Adrenal gland (tissue), 12 donors: Measurements from ENCODE around the gene DEF6. TPM values are rescaled to one million over a fixed set of nuclear protein-coding genes. Genes with fewer than 3 reads are reported as not detected.
A peak's percentile ranks its signal among the peaks of the same experiment; 100 is the strongest.

Experiments used
- DNase-seq, 7 donors: peaks; one replicate each; pipeline ENCODE4 v3.0.0-alpha.2; 2019 to 2020
- H3K27ac ChIP-seq, 5 donors: fragments of 200-600 bp; sonication (generic) in 4 of 5; 1 replicate in 3 of 5; 2 replicates in 2 of 5; pipeline versions ENCODE4 v1.5.1 to v1.8.0; 2016 to 2020; ENCODE audit warnings: mild to moderate bottlenecking in 1 of 5
- H3K27me3 ChIP-seq: fragments of 200-600 bp; 2 replicates; pipeline ENCODE4 v1.8.0; 2021
- H3K36me3 ChIP-seq, 2 donors: fragments of 200-600 bp; replicated peaks in 1 of 2; 1 replicate in 1 of 2; 2 replicates in 1 of 2; pipeline versions ENCODE4 v1.5.1 to v1.8.0; 2018 to 2022
- H3K4me1 ChIP-seq, 2 donors: fragments of 200-600 bp; replicated peaks in 1 of 2; 1 replicate in 1 of 2; 2 replicates in 1 of 2; pipeline versions ENCODE4 v1.5.1 to v1.8.0; 2018 to 2021
- H3K4me3 ChIP-seq, 4 donors: fragments of 200-600 bp; sonication (generic) in 3 of 4; one replicate each; pipeline ENCODE4 v1.5.1; 2016 to 2018
- H3K9me3 ChIP-seq, 3 donors: fragments of 200-600 bp; sonication (generic) in 1 of 3; replicated peaks in 1 of 3; 1 replicate in 2 of 3; 2 replicates in 1 of 3; pipeline versions ENCODE4 v1.5.1 to v1.8.0; 2016 to 2021
- POLR2A ChIP-seq, 2 donors: fragments of 450-650 bp; IDR thresholded peaks; one replicate each; pipeline ENCODE4 v1.6.1; 2017; ENCODE audit warnings: antibody characterized with exemption in 2 of 2, mild to moderate bottlenecking in 2 of 2, moderate library complexity in 1 of 2
- WGBS, 4 donors: extraction: QIAGEN DNeasy Blood & Tissue Kit in 2 of 4; methylation state at CpG; one replicate each; pipeline versions ENCODE4 v1.1.5 to v1.1.7; 2013 to 2017; 5-methylcytosine and 5-hydroxymethylcytosine counted together
- intact Hi-C, 2 donors: fragments of 100-400 bp; cut with DNase I; formaldehyde crosslinking; loops; one replicate each; pipeline versions ENCODE4 v1.14.1 to v1.15.0; 2022 to 2023
- polyA plus RNA-seq, 3 donors: library from polyadenylated mRNA; stranded (reverse); fragments of 200-250 nt in 2 of 3; fragments of 350-450 nt in 1 of 3; fragmentation: Illumina TruSeq in 1 of 3; extraction: RNeasy Lipid Tissue Mini Kit (QIAGEN cat#74804) in 1 of 3; gene quantifications; one replicate each; pipeline ENCODE4 v1.2.3, GENCODE V29; 2013 to 2014
- total RNA-seq, 9 donors: library from RNA; depleted of rRNA in 4 of 9; stranded (reverse); fragments of >200 nt in 4 of 9; fragments of 120-200 nt in 1 of 9; fragmentation: NEBNext Ultra II Directional in 1 of 9; extraction: Animal tissue kit (Norgen Biotek cat#: 25700) in 1 of 9; gene quantifications; one replicate each; pipeline versions ENCODE4 v1.1.0 to v1.2.4, GENCODE V29; 2013 to 2023
- TF ChIP-seq, protein P1 (sequence below), 6 experiments: fragments of 450-650 bp in 4 of 6; fragments of 200-600 bp in 2 of 6; sonication (generic) in 1 of 6; IDR thresholded peaks; 1 replicate in 5 of 6; 2 replicates in 1 of 6; pipeline versions ENCODE4 v1.5.1 to v1.8.0; 2016 to 2021; ENCODE audit warnings: antibody characterized with exemption in 6 of 6, mild to moderate bottlenecking in 2 of 6, moderate library complexity in 1 of 6
- donor health status: healthy with polysubstance abuse.
- donor health status: Bipolar disorder and iron deficiency.
- donor health status: DM: yes; HTN: yes; CAD: no.
- donor health status: DM: no; HTN: no; CAD: no.
- donor health status: DM: no; HTN: no; CAD: no.
- donor health status: DM: yes; HTN: yes; CAD: no.

Gene DEF6
- total and polyA plus RNA-seq, 12 donors = 1.6 to 26.1 (median 6.1) TPM

DNA sequence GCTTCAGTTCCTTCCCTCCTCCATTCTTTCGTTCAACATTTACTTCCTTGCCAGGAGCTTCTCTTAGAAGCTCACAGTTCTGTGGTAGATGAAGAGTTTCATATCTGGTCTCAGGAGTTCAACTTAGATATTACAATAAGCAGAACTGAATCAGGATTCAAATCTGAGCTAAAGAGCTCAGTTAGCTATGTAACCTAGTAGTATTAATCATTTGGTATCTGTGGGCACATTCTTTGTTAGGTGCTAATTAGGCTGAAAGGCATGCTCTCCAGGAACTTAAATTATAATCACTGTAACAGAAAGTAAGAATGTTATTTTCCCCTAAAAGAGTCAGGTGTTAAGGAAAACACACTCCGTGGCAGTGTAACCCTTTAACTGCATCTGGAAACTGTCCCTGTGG, 29.7 kb upstream of the DEF6 start:
- peaks cover 0 to 8% of the 10 kb centered on the region in 2 donors for H3K4me1 ChIP-seq
- WGBS, 4 donors = 78 to 89% (median 85%) methylated on average over 2 of the region's 2 CpGs
- TF ChIP-seq, protein P1, sequence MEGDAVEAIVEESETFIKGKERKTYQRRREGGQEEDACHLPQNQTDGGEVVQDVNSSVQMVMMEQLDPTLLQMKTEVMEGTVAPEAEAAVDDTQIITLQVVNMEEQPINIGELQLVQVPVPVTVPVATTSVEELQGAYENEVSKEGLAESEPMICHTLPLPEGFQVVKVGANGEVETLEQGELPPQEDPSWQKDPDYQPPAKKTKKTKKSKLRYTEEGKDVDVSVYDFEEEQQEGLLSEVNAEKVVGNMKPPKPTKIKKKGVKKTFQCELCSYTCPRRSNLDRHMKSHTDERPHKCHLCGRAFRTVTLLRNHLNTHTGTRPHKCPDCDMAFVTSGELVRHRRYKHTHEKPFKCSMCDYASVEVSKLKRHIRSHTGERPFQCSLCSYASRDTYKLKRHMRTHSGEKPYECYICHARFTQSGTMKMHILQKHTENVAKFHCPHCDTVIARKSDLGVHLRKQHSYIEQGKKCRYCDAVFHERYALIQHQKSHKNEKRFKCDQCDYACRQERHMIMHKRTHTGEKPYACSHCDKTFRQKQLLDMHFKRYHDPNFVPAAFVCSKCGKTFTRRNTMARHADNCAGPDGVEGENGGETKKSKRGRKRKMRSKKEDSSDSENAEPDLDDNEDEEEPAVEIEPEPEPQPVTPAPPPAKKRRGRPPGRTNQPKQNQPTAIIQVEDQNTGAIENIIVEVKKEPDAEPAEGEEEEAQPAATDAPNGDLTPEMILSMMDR (IDR thresholded peaks at IDR 0.05) = no peak
- no peak for TF ChIP-seq POLR2A (IDR thresholded peaks at IDR 0.05)
- H3K27ac ChIP-seq = no peak overlapping the region
- intact Hi-C loops = no loop called here
- H3K9me3 ChIP-seq = no peaks in the 10 kb centered on the region
- no peaks in the 10 kb centered on the region for H3K36me3 ChIP-seq
- DNase-seq = no peak
- no peaks in the 10 kb centered on the region for H3K27me3 ChIP-seq
- no peak overlapping the region for H3K4me3 ChIP-seq

DNA sequence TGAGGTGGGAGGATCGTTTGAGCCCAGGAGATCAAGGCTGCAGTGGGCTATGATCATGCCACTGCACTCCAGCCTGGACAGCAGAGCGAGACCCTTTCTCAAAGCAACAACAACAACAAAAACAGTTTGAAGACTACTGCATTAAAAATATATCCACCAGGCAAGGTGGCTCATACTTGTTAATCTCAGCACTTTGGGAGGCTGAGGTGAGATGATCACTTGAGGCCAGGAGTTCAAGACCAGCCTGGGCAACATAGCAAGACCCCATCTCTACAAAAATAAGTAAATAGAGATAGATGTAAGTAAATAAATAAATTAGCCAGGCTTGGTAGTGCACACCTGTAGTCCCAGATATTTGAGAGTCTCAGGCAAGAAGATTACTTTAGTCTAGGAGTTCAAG, 25.6 kb upstream of the DEF6 start:
- Histone ChIP-seq H3K4me3 (no peak overlapping the region), H3K4me1 (peaks cover 0 to 10% of the 10 kb centered on the region in 2 donors), H3K36me3 (no peaks in the 10 kb centered on the region), H3K9me3 (no peaks in the 10 kb centered on the region), H3K27me3 (no peaks in the 10 kb centered on the region), H3K27ac (no peak overlapping the region)
- intact Hi-C loops = no loop called here
- no peak for DNase-seq
- TF ChIP-seq, protein P1 (IDR thresholded peaks at IDR 0.05) = no peak
- no peak for TF ChIP-seq POLR2A (IDR thresholded peaks at IDR 0.05)
- 93 to 100% (median 98%) methylated on average over 2 of the region's 2 CpGs for WGBS, 4 donors

DNA sequence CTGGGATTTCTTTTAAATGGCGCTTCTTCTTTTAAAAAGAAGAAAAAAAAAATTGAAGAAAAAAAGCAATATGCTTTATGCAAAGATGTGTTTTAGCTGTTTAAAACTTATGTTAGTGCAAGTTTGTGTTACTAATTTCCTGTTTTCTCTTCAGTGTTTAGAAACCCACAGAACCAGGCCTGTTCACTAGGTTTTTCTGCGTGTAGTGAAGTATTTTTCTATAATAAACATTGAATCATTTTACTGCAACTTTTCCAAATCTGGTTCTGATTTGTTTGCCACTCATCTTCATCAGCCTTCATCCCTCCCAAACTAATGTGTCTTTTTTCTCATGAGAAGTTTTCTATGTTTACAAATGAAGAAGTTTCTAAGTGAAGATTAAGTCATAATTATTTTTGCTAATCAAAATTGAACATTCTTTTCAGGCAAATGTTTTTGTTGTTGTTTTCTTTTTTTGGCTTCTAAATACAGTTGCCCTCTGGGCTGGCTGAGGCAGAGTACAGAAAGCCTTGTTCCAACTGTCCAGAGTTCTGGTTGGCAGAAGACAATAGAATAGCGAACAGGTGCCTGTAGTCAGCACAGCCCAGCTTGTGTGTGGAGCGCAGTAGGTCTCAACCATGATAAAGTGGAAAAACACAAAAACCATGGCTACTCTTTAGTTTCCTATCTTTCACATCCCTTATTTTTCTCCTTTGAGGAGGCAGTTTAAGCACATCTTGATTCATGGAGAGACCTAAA, 23.6 kb upstream of the DEF6 start:
- H3K27me3 ChIP-seq = no peaks in the 10 kb centered on the region
- no peak for DNase-seq
- H3K4me1 ChIP-seq = peaks cover 0 to 10% of the 10 kb centered on the region in 2 donors
- no peak overlapping the region for H3K4me3 ChIP-seq
- no peak overlapping the region for H3K27ac ChIP-seq
- no peaks in the 10 kb centered on the region for H3K9me3 ChIP-seq
- no peak for TF ChIP-seq POLR2A (IDR thresholded peaks at IDR 0.05)
- TF ChIP-seq, protein P1 (IDR thresholded peaks at IDR 0.05) = no peak
- WGBS, 4 donors = 87 to 94% (median 92%) methylated on average over 4 of the region's 4 CpGs
- H3K36me3 ChIP-seq = no peaks in the 10 kb centered on the region
- intact Hi-C loops = no loop called here

DNA sequence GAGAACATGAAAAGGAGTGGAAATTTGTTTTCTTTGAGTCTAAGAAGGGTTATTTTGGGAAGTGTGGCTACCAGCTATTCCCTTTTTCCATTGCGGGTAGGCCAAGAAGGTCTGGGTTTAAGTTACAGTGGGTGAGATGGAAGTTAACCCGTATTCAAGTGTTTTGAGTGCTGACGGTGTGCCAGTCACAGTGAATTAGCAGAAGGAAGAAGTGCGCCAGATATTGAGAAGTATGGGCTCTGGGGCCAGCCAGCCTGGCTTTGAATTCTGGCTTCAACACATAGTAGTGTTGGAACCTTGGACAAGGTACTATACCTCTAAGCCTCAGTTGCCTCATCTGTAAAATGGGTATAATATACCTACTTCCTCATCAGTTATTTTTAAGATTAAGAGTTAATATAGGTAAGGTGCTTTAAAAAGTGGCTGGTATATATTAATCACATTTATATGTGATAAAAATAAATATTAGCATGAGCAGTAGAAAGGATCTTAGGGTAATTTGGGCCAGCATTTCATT, 21.8 kb upstream of the DEF6 start:
- intact Hi-C loops = no loop called here
- no peaks in the 10 kb centered on the region for H3K9me3 ChIP-seq
- WGBS, 4 donors = 79 to 91% (median 86%) methylated on average over 4 of the region's 4 CpGs
- peak overlapping the region in 1 of 5 donors; percentile 55 for H3K27ac ChIP-seq
- no peaks in the 10 kb centered on the region for H3K36me3 ChIP-seq
- no peaks in the 10 kb centered on the region for H3K27me3 ChIP-seq
- no peak for TF ChIP-seq POLR2A (IDR thresholded peaks at IDR 0.05)
- TF ChIP-seq, protein P1 (IDR thresholded peaks at IDR 0.05) = no peak
- peaks cover 0 to 10% of the 10 kb centered on the region in 2 donors for H3K4me1 ChIP-seq
- no peak overlapping the region for H3K4me3 ChIP-seq
- no peak for DNase-seq
